GM12878 (cell line): ENCODE data around the gene METTL23.
A peak's percentile ranks its signal among the peaks of the same experiment; 100 is the strongest.

ENCODE experiments used
- CTCF ChIP-seq, 3 experiments: IDR thresholded peaks in 2 of 3; conservative IDR thresholded peaks in 1 of 3; 2 replicates each; pipeline ENCODE4 v1.5.1; 2011; ENCODE audit warnings: low read depth in 3 of 3, low read length in 3 of 3, mild to moderate bottlenecking in 3 of 3, control low read depth in 2 of 3, moderate library complexity in 2 of 3, inconsistent platforms in 1 of 3, mixed read lengths in 1 of 3; ENCODE audit not compliant: control insufficient read depth in 2 of 3, insufficient read depth in 1 of 3; ENCODE audit errors: extremely low read depth in 1 of 3
- EP300 ChIP-seq, 2 experiments: fragments of 150-350 bp in 1 of 2; IDR thresholded peaks; 2 replicates each; pipeline ENCODE4 v1.6.1; 2011 to 2012; ENCODE audit warnings: low read depth in 2 of 2, low read length in 2 of 2, borderline replicate concordance in 1 of 2, improper control_type of control experiment in 1 of 2, inconsistent platforms in 1 of 2; ENCODE audit not compliant: control insufficient read depth in 1 of 2
- FOXM1 ChIP-seq: IDR thresholded peaks from 2 replicates; pipeline ENCODE4 v1.6.1; 2012; ENCODE audit warnings: low read depth, mild to moderate bottlenecking, inconsistent platforms, low read length, moderate library complexity
- PAX5 ChIP-seq: IDR thresholded peaks from 2 replicates; pipeline ENCODE4 v1.6.1; 2011; ENCODE audit warnings: low read depth, low read length, borderline replicate concordance
- POLR2A ChIP-seq: IDR thresholded peaks from 2 replicates; pipeline ENCODE4 v1.6.1; 2011; ENCODE audit warnings: low read depth, mild to moderate bottlenecking, low read length
- POLR2AphosphoS5 ChIP-seq: IDR thresholded peaks from 2 replicates; pipeline ENCODE4 v1.6.1; 2011; ENCODE audit warnings: mild to moderate bottlenecking, low read length, inconsistent platforms
- REST ChIP-seq: IDR thresholded peaks from 2 replicates; pipeline ENCODE4 v1.6.1; 2012; ENCODE audit warnings: mild to moderate bottlenecking, low read depth, low read length
- RFX5 ChIP-seq: IDR thresholded peaks from 2 replicates; pipeline ENCODE4 v1.6.1; 2011; ENCODE audit warnings: low read depth, low read length, improper control_type of control experiment
- SIN3A ChIP-seq: IDR thresholded peaks from 2 replicates; pipeline ENCODE4 v1.6.1; 2012; ENCODE audit warnings: low read depth, low read length, improper control_type of control experiment

- TF ChIP-seq POLR2A (no peak), PAX5 (no peak), FOXM1 (no peak), RFX5 (no peak), SIN3A (no peak), EP300 (IDR thresholded peaks at IDR 0.05; ENCODE audit: borderline replicate concordance in 1 of 2, control insufficient read depth in 1 of 2, low read depth in 2 of 2, low read length in 2 of 2) (no peak), REST (no peak), CTCF (IDR thresholded peaks at IDR 0.05 in 2 of 3, conservative IDR thresholded peaks at IDR 0.05 in 1 of 3; ENCODE audit: control insufficient read depth in 2 of 3, extremely low read depth in 1 of 3, insufficient read depth in 1 of 3, low read depth in 3 of 3, low read length in 3 of 3) (peak in 1 of 3 experiments; percentile 15; a peak in 1 of 6 replicates), POLR2AphosphoS5 (no peak)
Measured at GRCh38 chr17:76781056-76781982, 54.7 kb downstream of the METTL23 start.
